Transverse colon (tissue), 3 donors: ENCODE results near the gene PRXL2C.

Source experiments
- POLR2A ChIP-seq: fragments of 450-650 bp; IDR thresholded peaks from one replicate; pipeline ENCODE4 v1.6.1; 2016; ENCODE audit warnings: antibody characterized with exemption, mild to moderate bottlenecking, moderate library complexity
- TF ChIP-seq, protein P1 (sequence below), 5 experiments: fragments of 200-600 bp in 3 of 5; fragments of 450-650 bp in 2 of 5; sonication (generic) in 3 of 5; IDR thresholded peaks; 1 replicate in 2 of 5; 2 replicates in 3 of 5; pipeline ENCODE4 v1.5.1; 2016 to 2017; ENCODE audit warnings: antibody characterized with exemption in 5 of 5, inconsistent platforms in 3 of 5, mild to moderate bottlenecking in 2 of 5, moderate library complexity in 1 of 5

DNA sequence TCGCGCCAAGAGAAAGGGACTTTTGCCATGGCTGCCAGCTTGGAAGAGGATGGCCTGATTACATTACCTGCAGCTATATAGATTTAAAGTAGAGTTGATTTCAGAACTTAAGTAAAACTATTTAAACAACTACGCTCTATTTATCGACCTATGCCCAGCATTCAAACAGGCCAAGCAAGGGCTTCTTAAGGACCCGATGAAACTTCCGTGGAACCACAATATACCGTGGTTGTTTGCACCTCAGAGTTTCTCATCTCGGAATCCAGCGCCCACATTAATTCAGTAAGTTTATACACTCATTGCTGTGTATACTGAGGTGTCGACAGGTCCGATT, 35.0 kb downstream of the PRXL2C start:
- no peak for TF ChIP-seq POLR2A
- TF ChIP-seq, protein P1, sequence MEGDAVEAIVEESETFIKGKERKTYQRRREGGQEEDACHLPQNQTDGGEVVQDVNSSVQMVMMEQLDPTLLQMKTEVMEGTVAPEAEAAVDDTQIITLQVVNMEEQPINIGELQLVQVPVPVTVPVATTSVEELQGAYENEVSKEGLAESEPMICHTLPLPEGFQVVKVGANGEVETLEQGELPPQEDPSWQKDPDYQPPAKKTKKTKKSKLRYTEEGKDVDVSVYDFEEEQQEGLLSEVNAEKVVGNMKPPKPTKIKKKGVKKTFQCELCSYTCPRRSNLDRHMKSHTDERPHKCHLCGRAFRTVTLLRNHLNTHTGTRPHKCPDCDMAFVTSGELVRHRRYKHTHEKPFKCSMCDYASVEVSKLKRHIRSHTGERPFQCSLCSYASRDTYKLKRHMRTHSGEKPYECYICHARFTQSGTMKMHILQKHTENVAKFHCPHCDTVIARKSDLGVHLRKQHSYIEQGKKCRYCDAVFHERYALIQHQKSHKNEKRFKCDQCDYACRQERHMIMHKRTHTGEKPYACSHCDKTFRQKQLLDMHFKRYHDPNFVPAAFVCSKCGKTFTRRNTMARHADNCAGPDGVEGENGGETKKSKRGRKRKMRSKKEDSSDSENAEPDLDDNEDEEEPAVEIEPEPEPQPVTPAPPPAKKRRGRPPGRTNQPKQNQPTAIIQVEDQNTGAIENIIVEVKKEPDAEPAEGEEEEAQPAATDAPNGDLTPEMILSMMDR (IDR thresholded peaks at IDR 0.05), result no peak
